HG03442 (cell line): ENCODE data around the gene SLX4IP.
"Not testable (repeated sequence)": the region's sequence is repeated elsewhere in the genome, so short reads cannot be mapped to it uniquely, and the experiment has no call there.

ENCODE experiments used
- ATAC-seq: cut with Tn5 transposase; IDR thresholded peaks from one replicate; pipeline ENCODE4 v1.9.1; 2021; ENCODE audit warnings: mild to moderate bottlenecking, moderate library complexity; ENCODE audit not compliant: unreplicated experiment

Gene SLX4IP

GRCh38 chr20:10595985-10596384 lies 160.9 kb downstream of the SLX4IP start:
- no peak for ATAC-seq

- ATAC-seq: no peak
Observed at GRCh38 chr20:10596710-10597121, 161.6 kb downstream of the SLX4IP start.

- ATAC-seq: no peak
Observed at GRCh38 chr20:10597637-10598036, 162.5 kb downstream of the SLX4IP start.

GRCh38 chr20:10602221-10602871 lies 167.2 kb downstream of the SLX4IP start:
- no peak for ATAC-seq

- no peak for ATAC-seq
Observed at GRCh38 chr20:10603378-10603777, 168.3 kb downstream of the SLX4IP start.

GRCh38 chr20:10603971-10604864 lies 169.1 kb downstream of the SLX4IP start:
- ATAC-seq: no peak

- no peak for ATAC-seq
Observed at GRCh38 chr20:10604865-10605440, 169.8 kb downstream of the SLX4IP start.

GRCh38 chr20:10605547-10606195 lies 170.6 kb downstream of the SLX4IP start:
- ATAC-seq: no peak

- no peak for ATAC-seq
Observed at GRCh38 chr20:10609276-10609675, 174.2 kb downstream of the SLX4IP start.

- no peak for ATAC-seq
Observed at GRCh38 chr20:10609770-10610169, 174.7 kb downstream of the SLX4IP start.

- ATAC-seq: no peak
Observed at GRCh38 chr20:10610251-10610650, 175.1 kb downstream of the SLX4IP start.

- ATAC-seq: no peak
Observed at GRCh38 chr20:10611357-10611756, 176.3 kb downstream of the SLX4IP start.

- not testable (repeated sequence) for ATAC-seq
Observed at GRCh38 chr20:10613426-10613825, 178.3 kb downstream of the SLX4IP start.

- no peak for ATAC-seq
Observed at GRCh38 chr20:10613911-10614310, 178.8 kb downstream of the SLX4IP start.

GRCh38 chr20:10616212-10616611 lies 181.1 kb downstream of the SLX4IP start:
- ATAC-seq: no peak

- not testable (repeated sequence) for ATAC-seq
Observed at GRCh38 chr20:10617549-10618133, 182.5 kb downstream of the SLX4IP start.

GRCh38 chr20:10618611-10619245 lies 183.6 kb downstream of the SLX4IP start:
- no peak for ATAC-seq

- no peak for ATAC-seq
Observed at GRCh38 chr20:10619427-10619826, 184.3 kb downstream of the SLX4IP start.

GRCh38 chr20:10621149-10621548 lies 186.0 kb downstream of the SLX4IP start:
- ATAC-seq: no peak

GRCh38 chr20:10622657-10623418 lies 187.7 kb downstream of the SLX4IP start:
- ATAC-seq: no peak
